GM23248 (cell line): ENCODE measurements around the gene APOL4. TPM values are rescaled to one million over a fixed set of nuclear protein-coding genes. Genes with fewer than 3 reads are reported as not detected.
A peak's percentile ranks its signal among the peaks of the same experiment; 100 is the strongest.

Experiments
- DNase-seq: peaks from one replicate; pipeline ENCODE4 v3.0.0-alpha.2; 2015
- H2AFZ ChIP-seq: fragments of 200-600 bp; sonication (generic); 2 replicates; pipeline ENCODE4 v1.6.1; 2016; ENCODE audit warnings: antibody characterized with exemption
- H3F3A ChIP-seq: fragments of 200-600 bp; sonication (generic); 2 replicates; pipeline ENCODE4 v1.6.1; 2016; ENCODE audit warnings: mild to moderate bottlenecking, antibody characterized with exemption, mixed run types; ENCODE audit not compliant: insufficient read depth
- H3K27ac ChIP-seq: fragments of 200-600 bp; sonication (generic); 2 replicates; pipeline ENCODE4 v1.5.1; 2016; ENCODE audit warnings: mild to moderate bottlenecking
- H3K27me3 ChIP-seq: fragments of 200-600 bp; sonication (generic); replicated peaks from 2 replicates; pipeline ENCODE4 v1.6.1; 2016; ENCODE audit warnings: mild to moderate bottlenecking; ENCODE audit not compliant: insufficient read depth
- H3K36me3 ChIP-seq: fragments of 200-600 bp; sonication (generic); 2 replicates; pipeline ENCODE4 v1.6.1; 2016; ENCODE audit warnings: low read depth, mild to moderate bottlenecking
- H3K4me1 ChIP-seq: fragments of 200-600 bp; sonication (generic); 2 replicates; pipeline ENCODE4 v1.6.1; 2016; ENCODE audit warnings: mild to moderate bottlenecking; ENCODE audit not compliant: insufficient read depth
- H3K4me2 ChIP-seq: fragments of 200-600 bp; sonication (generic); one replicate; pipeline ENCODE4 v1.6.1; 2016; ENCODE audit warnings: mild to moderate bottlenecking; ENCODE audit not compliant: unreplicated experiment
- H3K4me3 ChIP-seq: fragments of 200-600 bp; sonication (generic); 2 replicates; pipeline ENCODE4 v1.5.1; 2016; ENCODE audit warnings: mild to moderate bottlenecking
- H3K79me2 ChIP-seq: fragments of 200-600 bp; sonication (generic); 2 replicates; pipeline ENCODE4 v1.6.1; 2016; ENCODE audit warnings: mild to moderate bottlenecking; ENCODE audit not compliant: insufficient read depth
- H3K9ac ChIP-seq: fragments of 200-600 bp; sonication (generic); 2 replicates; pipeline ENCODE4 v1.6.1; 2016; ENCODE audit warnings: mild to moderate bottlenecking
- H3K9me2 ChIP-seq: fragments of 200-600 bp; sonication (generic); 2 replicates; pipeline ENCODE4 v1.6.1; 2016; ENCODE audit warnings: mixed run types, mild to moderate bottlenecking, moderate library complexity; ENCODE audit not compliant: insufficient read depth
- H3K9me3 ChIP-seq: fragments of 200-600 bp; sonication (generic); one replicate; pipeline ENCODE4 v1.6.1; 2017; ENCODE audit warnings: low read depth
- H4K20me1 ChIP-seq: fragments of 200-600 bp; sonication (generic); 2 replicates; pipeline ENCODE4 v1.6.0; 2016; ENCODE audit not compliant: insufficient read depth
- EZH2 ChIP-seq: fragments of 200-600 bp; sonication (generic); IDR thresholded peaks from 2 replicates; pipeline ENCODE4 v1.6.1; 2018; ENCODE audit warnings: antibody characterized with exemption, mild to moderate bottlenecking; ENCODE audit not compliant: insufficient read depth, poor library complexity, severe bottlenecking
- EZH2phosphoT487 ChIP-seq: fragments of 200-600 bp; sonication (generic); IDR thresholded peaks from 2 replicates; pipeline ENCODE4 v1.6.1; 2018; ENCODE audit warnings: antibody characterized with exemption, moderate library complexity, mild to moderate bottlenecking, low read depth; ENCODE audit not compliant: insufficient read depth
- WGBS, 2 experiments: methylation state at CpG; one replicate each; pipeline ENCODE4 v1.1.6; 2015 to 2017; ENCODE audit warnings: low lambda C conversion rate in 2 of 2, low coverage in 1 of 2; ENCODE audit errors: missing lambda C conversion rate in 2 of 2; 5-methylcytosine and 5-hydroxymethylcytosine counted together
- in situ Hi-C: fragments of 300-500 bp; cut with MboI; formaldehyde crosslinking; loops from 2 replicates; pipeline ENCODE4 v1.15.0; 2020
- polyA plus RNA-seq: library from polyadenylated mRNA; unstranded; fragments of >200 nt; fragmentation: Nextera tagmentation; extraction: Ambion mirVana; gene quantifications from 2 replicates; pipeline ENCODE4 v1.2.1, GENCODE V29; 2016
- total RNA-seq: library from RNA; depleted of rRNA; stranded (reverse); fragments of >200 nt; shearing (Covaris generic); gene quantifications from 2 replicates; pipeline ENCODE4 v1.2.3, GENCODE V29; 2014

APOL4 gene
- total and polyA plus RNA-seq, 2 experiments from 2014 or later, result not detected

DNA sequence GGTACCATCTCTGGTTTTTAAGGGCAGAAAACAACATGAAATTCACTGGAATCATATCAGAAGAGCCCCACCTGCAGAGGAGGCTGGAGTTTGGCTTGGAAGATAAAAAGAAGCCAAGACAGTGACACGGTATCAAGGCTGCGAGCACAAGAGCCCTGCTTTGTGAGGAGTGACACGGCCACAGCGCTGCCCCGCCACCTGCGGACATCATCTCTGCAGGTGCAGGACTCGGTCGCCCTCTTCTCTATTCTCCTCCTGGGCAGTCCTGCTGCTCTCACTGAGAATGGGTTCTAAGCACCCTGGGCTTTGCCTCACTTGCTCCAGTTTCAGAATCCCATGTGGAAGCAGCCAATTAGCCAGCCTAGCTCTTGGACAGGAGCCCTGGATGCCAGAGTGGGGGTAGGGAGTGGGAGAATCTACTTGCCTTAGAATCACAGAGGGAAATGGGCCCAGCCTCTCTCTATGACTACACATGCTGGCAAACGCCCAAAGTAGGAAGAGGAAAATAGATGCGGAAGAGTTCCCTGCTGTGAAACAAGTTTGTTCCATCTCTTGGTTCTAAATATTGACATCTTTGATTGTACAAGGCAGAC is 17.1 kb downstream of the APOL4 start:
- H2AFZ ChIP-seq, result no peak overlapping the region
- no peak overlapping the region for H3K9ac ChIP-seq
- no peaks in the 10 kb centered on the region for H3K27me3 ChIP-seq
- in situ Hi-C loops, result loop anchor here (5.0 to 25.0 kb wide), 2 partner anchors 37 to 303 kb away; partner anchors contain the start of gene TXN2
- H3K9me3 ChIP-seq, result no peaks in the 10 kb centered on the region
- H3K4me2 ChIP-seq, result no peak overlapping the region
- H3K79me2 ChIP-seq, result no peaks in the 10 kb centered on the region
- no peaks in the 10 kb centered on the region for H3F3A ChIP-seq
- no peaks in the 10 kb centered on the region for H4K20me1 ChIP-seq
- TF ChIP-seq EZH2phosphoT487 (no peak), EZH2 (no peak)
- H3K27ac ChIP-seq, result no peak overlapping the region
- H3K4me3 ChIP-seq, result no peak overlapping the region
- H3K36me3 ChIP-seq, result no peaks in the 10 kb centered on the region
- no peaks in the 10 kb centered on the region for H3K9me2 ChIP-seq
- DNase-seq, result peak; percentile 77
- 61 to 64% methylated on average over 10 of the region's 10 CpGs for WGBS, 2 experiments
- peaks cover 7% of the 10 kb centered on the region for H3K4me1 ChIP-seq

DNA sequence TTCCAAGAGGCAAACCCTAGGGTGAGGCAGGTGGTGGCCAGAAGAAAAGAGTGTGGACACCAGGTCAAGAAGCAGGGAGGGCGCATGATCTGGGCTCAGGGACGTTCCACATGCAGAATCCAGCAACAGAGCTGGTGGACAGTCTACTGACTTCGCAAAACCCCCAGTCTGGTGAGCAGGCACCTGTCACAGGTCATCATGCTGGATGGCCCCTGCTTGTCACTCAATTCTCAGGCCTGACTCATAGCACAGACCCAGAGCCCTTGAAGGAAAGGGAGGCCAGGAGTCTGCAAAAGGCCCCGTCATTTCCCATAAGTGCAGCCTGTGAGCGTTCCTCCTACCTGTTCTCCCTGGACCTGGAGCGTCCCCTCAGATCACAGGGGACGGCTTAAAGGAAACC is 18.2 kb downstream of the APOL4 start:
- no peaks in the 10 kb centered on the region for H3K9me2 ChIP-seq
- no peaks in the 10 kb centered on the region for H3F3A ChIP-seq
- H3K9me3 ChIP-seq, result no peaks in the 10 kb centered on the region
- no peak overlapping the region for H3K27ac ChIP-seq
- no peaks in the 10 kb centered on the region for H3K36me3 ChIP-seq
- H3K27me3 ChIP-seq, result no peaks in the 10 kb centered on the region
- H2AFZ ChIP-seq, result no peak overlapping the region
- H3K4me2 ChIP-seq, result no peak overlapping the region
- in situ Hi-C loops, result loop anchor here (5.0 to 25.0 kb wide), 2 partner anchors 36 to 304 kb away; partner anchors contain the start of gene TXN2
- no peak for TF ChIP-seq EZH2phosphoT487
- no peak for TF ChIP-seq EZH2
- no peak for DNase-seq
- peaks cover 7% of the 10 kb centered on the region for H3K4me1 ChIP-seq
- no peak overlapping the region for H3K9ac ChIP-seq
- no peaks in the 10 kb centered on the region for H3K79me2 ChIP-seq
- 88 to 94% methylated on average over 7 of the region's 7 CpGs for WGBS, 2 experiments
- no peaks in the 10 kb centered on the region for H4K20me1 ChIP-seq
- H3K4me3 ChIP-seq, result no peak overlapping the region

DNA sequence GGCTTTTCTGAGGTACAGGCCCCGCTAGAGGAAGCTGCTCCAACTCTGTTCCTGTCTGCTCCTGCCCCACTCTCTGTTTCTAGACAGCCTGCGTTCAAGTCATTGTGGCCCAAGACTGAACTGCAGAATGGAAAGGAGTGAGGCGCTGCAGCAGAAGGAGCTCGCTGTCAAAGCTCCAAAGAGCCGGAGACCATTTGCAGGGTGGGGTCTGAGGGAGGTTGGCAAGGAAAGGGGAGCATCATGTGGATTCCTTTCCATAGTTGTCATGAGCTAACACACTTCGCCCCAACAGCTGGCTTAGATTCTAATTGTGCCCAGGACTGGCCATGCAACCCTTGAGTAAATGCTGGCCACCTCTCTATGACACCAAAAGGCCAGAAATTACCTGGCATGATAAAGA is 18.8 kb downstream of the APOL4 start:
- H3K27me3 ChIP-seq, result no peaks in the 10 kb centered on the region
- 28 to 37% methylated on average over 6 of the region's 6 CpGs for WGBS, 2 experiments
- peaks cover 7% of the 10 kb centered on the region for H3K4me1 ChIP-seq
- H3K9me2 ChIP-seq, result no peaks in the 10 kb centered on the region
- H3K79me2 ChIP-seq, result no peaks in the 10 kb centered on the region
- no peak overlapping the region for H2AFZ ChIP-seq
- in situ Hi-C loops, result loop anchor here (5.0 to 25.0 kb wide), 2 partner anchors 36 to 304 kb away; partner anchors contain the start of gene TXN2
- H3K4me3 ChIP-seq, result no peak overlapping the region
- H3K36me3 ChIP-seq, result no peaks in the 10 kb centered on the region
- peak; percentile 51 for DNase-seq
- no peak overlapping the region for H3K9ac ChIP-seq
- H3F3A ChIP-seq, result no peaks in the 10 kb centered on the region
- TF ChIP-seq EZH2, result no peak
- TF ChIP-seq EZH2phosphoT487, result no peak
- H3K9me3 ChIP-seq, result no peaks in the 10 kb centered on the region
- no peak overlapping the region for H3K4me2 ChIP-seq
- no peak overlapping the region for H3K27ac ChIP-seq
- H4K20me1 ChIP-seq, result no peaks in the 10 kb centered on the region

DNA sequence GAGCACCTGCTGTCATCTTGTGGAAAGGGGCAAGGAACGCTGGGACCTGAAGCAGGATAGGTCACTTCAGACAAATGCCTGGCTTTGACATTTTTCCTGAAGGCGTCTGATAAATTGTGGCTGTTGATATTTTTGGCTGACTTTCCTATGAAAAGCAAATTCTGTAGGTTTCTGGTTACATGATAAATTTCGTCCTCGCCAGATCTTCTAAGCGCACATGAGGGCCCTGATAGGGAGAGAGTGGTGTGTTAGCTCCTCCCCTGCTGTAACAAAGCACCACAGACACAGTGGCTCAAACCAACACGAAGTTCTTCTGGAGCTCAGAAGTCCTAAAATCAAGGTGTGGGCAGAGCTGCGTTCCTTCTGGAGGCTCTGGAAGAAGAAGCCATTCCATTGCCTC is 19.6 kb downstream of the APOL4 start:
- Histone ChIP-seq H3K9ac (no peak overlapping the region), H3F3A (no peaks in the 10 kb centered on the region), H3K27me3 (no peaks in the 10 kb centered on the region), H4K20me1 (no peaks in the 10 kb centered on the region), H2AFZ (no peak overlapping the region), H3K4me2 (no peak overlapping the region), H3K9me3 (no peaks in the 10 kb centered on the region), H3K27ac (no peak overlapping the region), H3K36me3 (no peaks in the 10 kb centered on the region), H3K4me3 (no peak overlapping the region), H3K4me1 (peaks cover 7% of the 10 kb centered on the region), H3K9me2 (no peaks in the 10 kb centered on the region), H3K79me2 (no peaks in the 10 kb centered on the region)
- no peak for DNase-seq
- TF ChIP-seq EZH2phosphoT487 (no peak), EZH2 (no peak)
- in situ Hi-C loops, result loop anchor here (5.0 to 25.0 kb wide), 2 partner anchors 35 to 305 kb away; partner anchors contain the start of gene TXN2
- 77 to 78% methylated on average over 7 of the region's 7 CpGs for WGBS, 2 experiments
